HEK293T (cell line): ENCODE results near the gene CYGB.
A peak's percentile ranks its signal among the peaks of the same experiment; 100 is the strongest.

Experiments
- CTCF ChIA-PET: fragments of 350-600 bp; formaldehyde crosslinking; extraction: SDS; loops from one replicate; lab custom pipeline; 2021; ENCODE audit warnings: antibody characterized with exemption, inconsistent platforms; lab: Yijun Ruan, JAX
- POLR2A ChIA-PET: fragments of 350-600 bp; formaldehyde crosslinking; extraction: SDS; loops from one replicate; lab custom pipeline; 2020; ENCODE audit warnings: antibody characterized with exemption, inconsistent platforms; lab: Yijun Ruan, JAX
- DNase-seq: peaks from one replicate; pipeline ENCODE4 v3.0.0; 2012; ENCODE audit warnings: mixed read lengths; ENCODE audit errors: extremely low spot score
- ARNT ChIP-seq: fragments of 450-650 bp; IDR thresholded peaks from 2 replicates; pipeline ENCODE4 v1.6.1; 2017; ENCODE audit warnings: mild to moderate bottlenecking
- BHLHE40 ChIP-seq: fragments of 450-650 bp; IDR thresholded peaks from 2 replicates; pipeline ENCODE4 v1.6.1; 2016; ENCODE audit warnings: mild to moderate bottlenecking, moderate library complexity, borderline replicate concordance
- CTBP1 ChIP-seq: fragments of 450-650 bp; IDR thresholded peaks from 2 replicates; pipeline ENCODE4 v1.6.1; 2016; ENCODE audit warnings: borderline replicate concordance
- ELF4 ChIP-seq: fragments of 450-650 bp; IDR thresholded peaks from 2 replicates; pipeline ENCODE4 v1.6.1; 2017; ENCODE audit warnings: antibody characterized with exemption
- FOXA1 ChIP-seq: fragments of 450-650 bp; IDR thresholded peaks from 2 replicates; pipeline ENCODE4 v1.6.1; 2016; ENCODE audit warnings: mild to moderate bottlenecking
- FOXK2 ChIP-seq: fragments of 450-650 bp; IDR thresholded peaks from 2 replicates; pipeline ENCODE4 v1.6.1; 2016; ENCODE audit warnings: mild to moderate bottlenecking
- FOXM1 ChIP-seq: fragments of 450-650 bp; IDR thresholded peaks from 2 replicates; pipeline ENCODE4 v1.6.1; 2017; ENCODE audit warnings: mild to moderate bottlenecking, borderline replicate concordance
- HDGF ChIP-seq: fragments of 450-650 bp; IDR thresholded peaks from 2 replicates; pipeline ENCODE4 v1.6.1; 2017; ENCODE audit warnings: antibody characterized with exemption, borderline replicate concordance
- L3MBTL2 ChIP-seq: fragments of 450-650 bp; conservative IDR thresholded peaks from 2 replicates; pipeline ENCODE4 v1.6.1; 2016; ENCODE audit warnings: mild to moderate bottlenecking
- LEF1 ChIP-seq: fragments of 450-650 bp; IDR thresholded peaks from 2 replicates; pipeline ENCODE4 v1.6.1; 2017; ENCODE audit warnings: mild to moderate bottlenecking, borderline replicate concordance
- NFRKB ChIP-seq: fragments of 450-650 bp; IDR thresholded peaks from 2 replicates; pipeline ENCODE4 v1.6.1; 2016; ENCODE audit warnings: mild to moderate bottlenecking, moderate library complexity
- PKNOX1 ChIP-seq: fragments of 450-650 bp; IDR thresholded peaks from 2 replicates; pipeline ENCODE4 v1.6.1; 2016
- SP1 ChIP-seq: fragments of 450-650 bp; IDR thresholded peaks from 2 replicates; pipeline ENCODE4 v1.6.1; 2017
- SUZ12 ChIP-seq: fragments of 450-650 bp; IDR thresholded peaks from 2 replicates; pipeline ENCODE4 v1.6.1; 2016; ENCODE audit warnings: mild to moderate bottlenecking
- TARDBP ChIP-seq: fragments of 450-650 bp; IDR thresholded peaks from 2 replicates; pipeline ENCODE4 v1.6.1; 2016
- ZNF384 ChIP-seq: fragments of 450-650 bp; IDR thresholded peaks from 2 replicates; pipeline ENCODE4 v1.6.1; 2016

Gene CYGB

DNA sequence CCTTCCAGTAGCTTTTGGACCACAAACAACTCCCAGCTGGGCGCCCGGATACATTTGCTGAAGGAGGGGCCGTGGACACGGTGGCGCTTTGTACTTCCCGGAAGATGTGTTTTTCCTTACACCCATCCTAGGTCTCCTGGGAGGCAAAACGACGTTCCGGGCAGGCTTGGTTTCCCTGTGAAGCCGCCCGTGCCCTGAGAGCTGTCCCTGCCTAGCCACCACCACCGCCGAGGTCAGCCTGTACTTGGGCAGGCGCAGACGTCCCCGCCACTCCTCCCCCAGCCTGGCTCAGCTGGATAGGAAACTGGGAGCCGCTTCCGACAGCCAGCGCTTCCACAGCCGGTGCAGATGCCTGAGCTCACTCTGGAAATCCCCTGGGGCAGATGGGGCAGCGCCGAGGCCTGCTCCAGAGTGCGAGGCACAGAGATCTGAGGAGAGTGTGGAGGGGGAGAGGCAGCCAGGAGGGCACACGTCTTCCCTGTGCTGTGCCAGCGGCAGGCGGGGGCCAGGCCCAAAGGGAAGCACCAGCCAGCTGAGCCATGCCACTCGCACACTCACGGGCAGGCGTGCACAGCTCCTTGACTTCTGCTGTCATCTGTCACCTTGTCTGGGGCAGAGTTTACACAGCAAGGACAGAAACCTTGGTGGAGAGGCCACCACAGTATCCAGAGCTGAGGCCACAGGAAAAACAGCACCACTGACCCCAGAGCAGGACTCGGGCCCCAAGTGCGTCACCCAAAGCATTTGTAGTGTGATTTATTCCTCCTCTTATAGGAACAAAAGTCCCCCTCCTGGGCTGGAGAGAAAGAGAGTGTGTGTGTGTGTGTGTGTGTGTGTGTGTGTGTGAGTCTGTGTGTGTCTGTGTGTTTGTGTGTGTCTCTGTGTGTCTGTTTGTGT, 39.3 kb downstream of the CYGB start:
- POLR2A ChIA-PET, result interaction anchor here (1.6 to 2.2 kb wide), 2 partner anchors 8 to 173 kb away, joined by 5 to 6 read pairs; no protein-coding TSS in a partner anchor
- TF ChIP-seq FOXM1 (no peak), TARDBP (no peak), HDGF (no peak), FOXA1 (no peak), LEF1 (no peak), BHLHE40 (no peak)
- DNase-seq, result peak; percentile 43
- CTCF ChIA-PET, result interaction anchor here (1.2 to 1.7 kb wide), 3 partner anchors 9 to 40 kb away, joined by 3 to 4 read pairs (median 4); partner anchors contain the start of gene AANAT

DNA sequence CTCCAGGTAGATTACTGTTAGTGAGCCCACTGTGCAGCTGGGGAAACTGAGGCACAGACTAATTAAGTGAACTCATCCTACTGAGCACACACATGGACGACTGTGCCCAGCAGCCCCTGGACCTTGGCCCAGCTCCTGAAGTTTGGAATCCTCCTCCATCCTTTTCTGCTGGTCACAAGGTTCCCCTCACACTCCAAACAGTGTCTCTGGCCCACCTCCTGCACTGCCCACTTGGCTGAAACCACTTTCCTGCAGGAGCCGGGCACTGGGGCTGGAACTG, 39.9 kb downstream of the CYGB start:
- POLR2A ChIA-PET, result interaction anchor here (2.2 kb wide), 1 partner anchor 174 kb away, joined by 6 read pairs; no protein-coding TSS in a partner anchor
- no peak for TF ChIP-seq TARDBP
- TF ChIP-seq FOXA1, result no peak
- no peak for TF ChIP-seq ELF4
- TF ChIP-seq FOXM1, result no peak
- CTCF ChIA-PET, result interaction anchor here (1.2 to 1.7 kb wide), 3 partner anchors 9 to 99 kb away, joined by 3 to 4 read pairs (median 3); partner anchors contain the start of gene AANAT
- DNase-seq, result no peak

DNA sequence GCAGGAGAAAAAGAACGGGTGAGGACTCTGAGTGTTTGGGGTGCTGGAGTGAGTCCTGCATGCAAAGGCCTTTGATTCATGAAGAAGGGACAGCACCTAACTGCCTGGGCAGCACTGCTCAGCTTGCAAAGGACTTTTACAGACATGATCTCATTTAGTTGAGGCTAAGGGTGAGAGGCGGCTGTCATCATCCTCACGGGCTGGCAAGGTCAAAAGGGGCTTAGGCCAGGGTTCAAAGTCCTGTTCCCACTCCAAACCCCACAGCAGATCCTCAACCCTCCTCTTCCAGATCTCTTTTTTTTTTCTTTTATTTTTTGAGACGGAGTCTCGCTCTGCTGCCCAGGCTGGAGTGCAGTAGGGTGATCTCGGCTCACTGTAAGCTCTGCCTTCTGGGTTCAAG, 41.0 kb downstream of the CYGB start:
- TF ChIP-seq FOXM1 (no peak), FOXK2 (no peak), NFRKB (no peak), ARNT (no peak), CTBP1 (no peak), PKNOX1 (no peak), TARDBP (no peak), FOXA1 (no peak), BHLHE40 (no peak), LEF1 (no peak), ELF4 (no peak), SP1 (no peak), ZNF384 (no peak)
- DNase-seq, result no peak
- ChIA-PET POLR2A (no interaction called here), CTCF (interaction anchor here (1.2 kb wide), 1 partner anchor 98 kb away, joined by 3 read pairs; no protein-coding TSS in a partner anchor)

DNA sequence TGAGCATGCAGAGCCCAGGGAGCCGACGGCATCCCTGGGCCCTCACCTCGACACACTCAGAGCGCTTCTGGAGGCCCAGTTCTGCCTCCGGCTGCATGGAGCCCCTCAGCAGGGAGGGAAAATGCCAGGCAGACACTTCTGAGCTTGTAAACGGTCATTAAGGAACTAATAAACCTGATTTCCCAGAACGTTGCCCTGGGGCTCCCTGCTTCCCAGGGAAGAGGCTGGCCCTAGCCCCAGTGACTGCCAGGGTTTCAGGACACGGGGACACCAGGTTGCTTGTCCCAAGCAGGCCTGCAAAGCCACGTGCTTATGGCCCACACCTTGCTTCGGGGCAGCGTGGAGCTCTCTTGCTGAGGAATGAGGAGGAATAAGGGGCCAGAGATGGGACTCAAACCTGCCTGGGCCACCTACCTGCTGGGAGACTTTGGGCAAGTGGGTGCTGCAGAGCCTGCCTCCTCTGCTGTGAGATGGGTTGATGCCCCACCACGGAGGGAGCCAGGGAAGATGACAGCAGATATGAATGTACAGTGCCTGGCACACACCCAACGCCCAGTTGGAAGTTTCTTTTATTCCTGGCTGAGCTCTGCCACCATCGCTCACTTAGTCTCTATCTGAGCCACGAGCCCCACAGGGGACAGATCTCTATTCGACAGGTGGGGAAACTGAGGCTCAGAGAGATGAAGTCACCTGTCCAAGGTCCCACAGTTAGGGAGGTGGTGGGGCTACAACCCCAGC, 41.7 kb downstream of the CYGB start:
- no peak for DNase-seq
- ChIA-PET CTCF (no interaction called here), POLR2A (no interaction called here)
- TF ChIP-seq LEF1 (no peak), BHLHE40 (no peak), FOXK2 (no peak)

GRCh38 chr17:76493505-76494167, 43.9 kb downstream of the CYGB start:
- ChIA-PET CTCF (interaction anchor here (0.6 to 1.2 kb wide), 2 partner anchors 9 to 43 kb away, joined by 3 to 5 read pairs; no protein-coding TSS in a partner anchor), POLR2A (interaction anchor here (0.8 to 1.7 kb wide), 3 partner anchors 13 to 47 kb away, joined by 3 to 4 read pairs (median 3); no protein-coding TSS in a partner anchor)
- no peak for DNase-seq
- TF ChIP-seq PKNOX1 (no peak), TARDBP (no peak), ARNT (no peak), L3MBTL2 (no peak), NFRKB (no peak), LEF1 (no peak), FOXK2 (no peak), CTBP1 (no peak), ELF4 (no peak), SP1 (no peak), SUZ12 (no peak), BHLHE40 (no peak), HDGF (no peak), FOXA1 (no peak), FOXM1 (no peak), ZNF384 (no peak)

- no peak for DNase-seq
- CTCF ChIA-PET, result interaction anchor here (0.6 to 1.2 kb wide), 2 partner anchors 8 to 43 kb away, joined by 3 to 5 read pairs; no protein-coding TSS in a partner anchor
- TF ChIP-seq FOXM1 (no peak), TARDBP (no peak), PKNOX1 (no peak), ARNT (no peak), HDGF (no peak), CTBP1 (no peak), L3MBTL2 (no peak), LEF1 (no peak)
- POLR2A ChIA-PET, result interaction anchor here (0.8 to 1.7 kb wide), 3 partner anchors 13 to 48 kb away, joined by 3 to 4 read pairs (median 3); no protein-coding TSS in a partner anchor
Observed at GRCh38 chr17:76492989-76493501, 44.5 kb downstream of the CYGB start.
